GM18508 (cell line): ENCODE results near the gene NTN1.
"Not testable (repeated sequence)": the region's sequence is repeated elsewhere in the genome, so short reads cannot be mapped to it uniquely, and the experiment has no call there.

Experiments used
- ATAC-seq: cut with Tn5 transposase; IDR thresholded peaks from one replicate; pipeline ENCODE4 v1.9.1; 2021; ENCODE audit warnings: moderate number of reproducible peaks; ENCODE audit not compliant: insufficient read depth, unreplicated experiment

The NTN1 gene

GRCh38 chr17:9256751-9257629 is 235.7 kb downstream of the NTN1 start:
- no peak for ATAC-seq

- ATAC-seq, result not testable (repeated sequence)
Observed at GRCh38 chr17:9257630-9257965, 236.3 kb downstream of the NTN1 start.

- ATAC-seq, result no peak
Observed at GRCh38 chr17:9258115-9259015, 237.1 kb downstream of the NTN1 start.

- ATAC-seq, result no peak
Observed at GRCh38 chr17:9259419-9259818, 238.1 kb downstream of the NTN1 start.

- no peak for ATAC-seq
Observed at GRCh38 chr17:9261081-9262012, 240.0 kb downstream of the NTN1 start.

- ATAC-seq, result no peak
Observed at GRCh38 chr17:9266031-9266680, 244.8 kb downstream of the NTN1 start.

- no peak for ATAC-seq
Observed at GRCh38 chr17:9266697-9267117, 245.4 kb downstream of the NTN1 start.

GRCh38 chr17:9268546-9268945 is 247.2 kb downstream of the NTN1 start:
- no peak for ATAC-seq

- ATAC-seq, result no peak
Observed at GRCh38 chr17:9269350-9270035, 248.2 kb downstream of the NTN1 start.

GRCh38 chr17:9270921-9271320 is 249.6 kb downstream of the NTN1 start:
- no peak for ATAC-seq

- no peak for ATAC-seq
Observed at GRCh38 chr17:9271989-9272388, 250.7 kb downstream of the NTN1 start.

GRCh38 chr17:9272501-9273200 is 251.3 kb downstream of the NTN1 start:
- ATAC-seq, result no peak

GRCh38 chr17:9273428-9274391 is 252.4 kb downstream of the NTN1 start:
- no peak for ATAC-seq

GRCh38 chr17:9274973-9275372 is 253.7 kb downstream of the NTN1 start:
- ATAC-seq, result no peak

GRCh38 chr17:9279893-9280292 is 258.6 kb downstream of the NTN1 start:
- no peak for ATAC-seq

GRCh38 chr17:9283909-9284308 is 262.6 kb downstream of the NTN1 start:
- ATAC-seq, result no peak

GRCh38 chr17:9284884-9285283 is 263.6 kb downstream of the NTN1 start:
- ATAC-seq, result no peak
